Upper lobe of right lung (tissue), 1 donor: ENCODE measurements around the gene CLSTN2. TPM values are rescaled to one million over a fixed set of nuclear protein-coding genes. Genes with fewer than 3 reads are reported as not detected.

Experiments used
- ATAC-seq: fragments of 200-7000 bp; cut with Tn5 transposase; one replicate; pipeline ENCODE4 v1.9.1; 2020; ENCODE audit warnings: mild to moderate bottlenecking, moderate library complexity
- DNase-seq: peaks from one replicate; pipeline ENCODE4 v3.0.0-alpha.2; 2020
- H3K27ac ChIP-seq: fragments of 200-600 bp; one replicate; pipeline ENCODE4 v1.8.0; 2022
- H3K27me3 ChIP-seq: fragments of 200-600 bp; one replicate; pipeline ENCODE4 v1.8.0; 2022; ENCODE audit warnings: mild to moderate bottlenecking
- H3K36me3 ChIP-seq: fragments of 200-600 bp; one replicate; pipeline ENCODE4 v1.8.0; 2022
- H3K4me1 ChIP-seq: fragments of 200-600 bp; one replicate; pipeline ENCODE4 v1.8.0; 2022
- H3K4me3 ChIP-seq: fragments of 200-600 bp; one replicate; pipeline ENCODE4 v1.8.0; 2022; ENCODE audit warnings: mild to moderate bottlenecking
- H3K9me3 ChIP-seq: fragments of 200-600 bp; one replicate; pipeline ENCODE4 v1.8.0; 2022
- intact Hi-C: fragments of 100-400 bp; cut with DNase I; formaldehyde crosslinking; loops from one replicate; pipeline ENCODE4 v1.11.0; 2022
- total RNA-seq: library from RNA; stranded (reverse); fragmentation: NEBNext Ultra II Directional; extraction: Animal tissue kit (Norgen Biotek cat#: 25700); gene quantifications from one replicate; pipeline ENCODE4 v1.2.1, GENCODE V29; 2021
- TF ChIP-seq, protein P1 (sequence below): fragments of 200-600 bp; IDR thresholded peaks from one replicate; pipeline ENCODE4 v1.8.0; 2022; ENCODE audit warnings: antibody characterized with exemption
- donor health status: DM: no; HTN: yes; CAD: no; lungs with severe emphysema.

CLSTN2 gene
- total RNA-seq, 1 donor from 2014 or later, result 3.0 TPM

DNA sequence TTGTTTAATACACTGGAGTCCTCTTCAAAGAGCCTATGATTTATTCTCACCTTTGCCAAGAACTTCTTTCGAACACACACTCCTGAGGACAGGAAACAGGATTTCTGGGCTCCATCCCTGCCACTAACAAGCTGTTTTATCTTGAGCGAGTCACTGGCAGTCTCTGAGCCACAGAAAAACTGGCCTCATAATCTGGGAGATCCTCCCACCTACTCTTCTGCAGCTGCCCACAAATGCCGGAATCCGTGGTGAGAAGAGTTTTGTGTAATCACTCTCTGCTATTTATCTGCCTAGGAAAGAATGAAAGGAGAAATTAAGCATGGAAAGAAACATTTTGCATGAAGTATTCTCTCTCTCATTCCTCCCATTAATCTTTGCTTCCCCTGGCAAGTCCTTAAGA, 570.9 kb downstream of the CLSTN2 start:
- H3K27ac ChIP-seq, result no peak overlapping the region
- peaks cover 5% of the 10 kb centered on the region for H3K4me1 ChIP-seq
- H3K27me3 ChIP-seq, result no peaks in the 10 kb centered on the region
- no peaks in the 10 kb centered on the region for H3K36me3 ChIP-seq
- DNase-seq (no peak), ATAC-seq (no peak)
- TF ChIP-seq, protein P1, sequence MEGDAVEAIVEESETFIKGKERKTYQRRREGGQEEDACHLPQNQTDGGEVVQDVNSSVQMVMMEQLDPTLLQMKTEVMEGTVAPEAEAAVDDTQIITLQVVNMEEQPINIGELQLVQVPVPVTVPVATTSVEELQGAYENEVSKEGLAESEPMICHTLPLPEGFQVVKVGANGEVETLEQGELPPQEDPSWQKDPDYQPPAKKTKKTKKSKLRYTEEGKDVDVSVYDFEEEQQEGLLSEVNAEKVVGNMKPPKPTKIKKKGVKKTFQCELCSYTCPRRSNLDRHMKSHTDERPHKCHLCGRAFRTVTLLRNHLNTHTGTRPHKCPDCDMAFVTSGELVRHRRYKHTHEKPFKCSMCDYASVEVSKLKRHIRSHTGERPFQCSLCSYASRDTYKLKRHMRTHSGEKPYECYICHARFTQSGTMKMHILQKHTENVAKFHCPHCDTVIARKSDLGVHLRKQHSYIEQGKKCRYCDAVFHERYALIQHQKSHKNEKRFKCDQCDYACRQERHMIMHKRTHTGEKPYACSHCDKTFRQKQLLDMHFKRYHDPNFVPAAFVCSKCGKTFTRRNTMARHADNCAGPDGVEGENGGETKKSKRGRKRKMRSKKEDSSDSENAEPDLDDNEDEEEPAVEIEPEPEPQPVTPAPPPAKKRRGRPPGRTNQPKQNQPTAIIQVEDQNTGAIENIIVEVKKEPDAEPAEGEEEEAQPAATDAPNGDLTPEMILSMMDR, result no peak
- no peak overlapping the region for H3K4me3 ChIP-seq
- no peaks in the 10 kb centered on the region for H3K9me3 ChIP-seq
- intact Hi-C loops, result no loop called here

DNA sequence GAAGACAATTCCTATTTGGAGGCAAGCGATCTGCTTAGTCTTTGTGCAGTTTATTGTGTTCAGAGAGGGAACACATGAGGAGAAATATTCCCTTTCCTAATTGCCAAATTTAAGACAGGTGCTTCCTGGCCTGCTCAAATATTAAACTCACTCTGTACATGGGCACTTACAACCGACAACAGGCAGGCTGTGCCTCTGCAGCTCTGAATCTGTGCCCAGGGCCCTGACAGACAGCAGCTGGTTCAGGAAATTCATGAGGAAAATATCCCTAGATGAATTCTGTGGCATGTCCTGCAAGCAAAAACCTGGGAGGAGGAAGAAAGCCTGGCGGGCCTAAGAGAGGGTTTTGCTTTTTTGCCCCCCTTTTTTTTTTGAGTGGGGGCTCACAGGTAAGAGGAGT, 573.6 kb downstream of the CLSTN2 start:
- H3K4me3 ChIP-seq, result no peak overlapping the region
- H3K4me1 ChIP-seq, result no peaks in the 10 kb centered on the region
- TF ChIP-seq, protein P1, result no peak
- no peaks in the 10 kb centered on the region for H3K36me3 ChIP-seq
- intact Hi-C loops, result no loop called here
- H3K27ac ChIP-seq, result no peak overlapping the region
- no peaks in the 10 kb centered on the region for H3K9me3 ChIP-seq
- no peak for ATAC-seq
- DNase-seq, result no peak
- H3K27me3 ChIP-seq, result no peaks in the 10 kb centered on the region

- Histone ChIP-seq H3K4me3 (no peak overlapping the region), H3K27me3 (no peaks in the 10 kb centered on the region), H3K4me1 (no peaks in the 10 kb centered on the region), H3K36me3 (no peaks in the 10 kb centered on the region), H3K9me3 (no peaks in the 10 kb centered on the region), H3K27ac (no peak overlapping the region)
- intact Hi-C loops, result no loop called here
- ATAC-seq, result no peak
- TF ChIP-seq, protein P1, result no peak
- no peak for DNase-seq
Measured at GRCh38 chr3:140509534-140509933, 574.5 kb downstream of the CLSTN2 start.

DNA sequence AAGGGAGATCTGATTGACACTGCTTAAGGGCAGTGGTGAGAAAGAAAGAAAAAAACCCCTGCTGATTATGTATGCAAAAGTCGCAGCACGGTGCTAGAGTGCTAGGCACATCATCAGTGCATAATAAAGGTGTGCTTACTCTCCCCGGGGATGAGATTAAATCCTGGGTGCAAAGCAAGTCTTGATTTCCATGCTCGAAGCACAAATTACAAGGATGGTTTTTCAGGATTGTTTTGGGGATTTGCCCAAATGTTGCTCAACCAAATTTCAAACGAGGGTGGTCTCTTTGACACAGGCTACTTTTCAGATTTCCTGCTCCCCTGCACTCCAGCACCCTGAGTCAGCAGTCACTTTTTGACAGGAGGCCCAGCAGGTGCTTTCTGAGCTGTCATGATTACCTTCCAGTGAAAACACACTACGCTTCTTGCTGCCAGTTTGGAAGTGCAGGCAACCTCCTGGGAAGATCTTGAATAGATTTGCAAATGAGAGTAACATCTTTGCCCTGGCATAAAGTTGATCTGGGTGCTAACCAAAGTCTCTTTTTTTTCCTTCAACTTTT, 575.4 kb downstream of the CLSTN2 start:
- no peaks in the 10 kb centered on the region for H3K27me3 ChIP-seq

GRCh38 chr3:140521751-140522445, 586.9 kb downstream of the CLSTN2 start:
- ATAC-seq (no peak), DNase-seq (no peak)
- Histone ChIP-seq H3K27ac (no peak overlapping the region), H3K9me3 (no peaks in the 10 kb centered on the region), H3K4me1 (no peaks in the 10 kb centered on the region), H3K4me3 (no peak overlapping the region), H3K27me3 (no peaks in the 10 kb centered on the region), H3K36me3 (no peaks in the 10 kb centered on the region)
- TF ChIP-seq, protein P1, result no peak
- intact Hi-C loops, result no loop called here

More for the DNA sequence above, 575.4 kb downstream of the CLSTN2 start:
- H3K9me3 ChIP-seq, result no peaks in the 10 kb centered on the region
- TF ChIP-seq, protein P1, result no peak
- intact Hi-C loops, result no loop called here
- no peaks in the 10 kb centered on the region for H3K4me1 ChIP-seq
- no peaks in the 10 kb centered on the region for H3K36me3 ChIP-seq
- H3K27ac ChIP-seq, result no peak overlapping the region
- no peak overlapping the region for H3K4me3 ChIP-seq
- no peak for ATAC-seq
- no peak for DNase-seq
